AG04449 (cell line): Measurements from ENCODE around the gene NPW.

ENCODE experiments used
- CTCF ChIA-PET: fragments of 350-600 bp; formaldehyde crosslinking; extraction: SDS; loops from one replicate; lab custom pipeline; 2021; ENCODE audit warnings: antibody characterized with exemption; lab: Yijun Ruan, JAX
- POLR2A ChIA-PET: fragments of 400-600, 350-600 bp; formaldehyde crosslinking; extraction: SDS; loops from one replicate; lab custom pipeline; 2020; ENCODE audit warnings: antibody characterized with exemption, inconsistent platforms; lab: Yijun Ruan, JAX
- DNase-seq: peaks from one replicate; pipeline ENCODE4 v3.0.0-alpha.2; 2010; ENCODE audit warnings: low read depth, low spot score
- H3K4me3 ChIP-seq: 2 replicates; pipeline ENCODE4 v1.5.1; 2011; ENCODE audit warnings: low read depth, mild to moderate bottlenecking, control low read depth, low read length
- TF ChIP-seq, protein P1 (sequence below): IDR thresholded peaks from one replicate; pipeline ENCODE4 v1.5.1; 2011; ENCODE audit warnings: mild to moderate bottlenecking, moderate library complexity, low read length, control low read depth, inconsistent platforms; ENCODE audit not compliant: insufficient read depth; ENCODE audit errors: missing control alignments

NPW gene

DNA sequence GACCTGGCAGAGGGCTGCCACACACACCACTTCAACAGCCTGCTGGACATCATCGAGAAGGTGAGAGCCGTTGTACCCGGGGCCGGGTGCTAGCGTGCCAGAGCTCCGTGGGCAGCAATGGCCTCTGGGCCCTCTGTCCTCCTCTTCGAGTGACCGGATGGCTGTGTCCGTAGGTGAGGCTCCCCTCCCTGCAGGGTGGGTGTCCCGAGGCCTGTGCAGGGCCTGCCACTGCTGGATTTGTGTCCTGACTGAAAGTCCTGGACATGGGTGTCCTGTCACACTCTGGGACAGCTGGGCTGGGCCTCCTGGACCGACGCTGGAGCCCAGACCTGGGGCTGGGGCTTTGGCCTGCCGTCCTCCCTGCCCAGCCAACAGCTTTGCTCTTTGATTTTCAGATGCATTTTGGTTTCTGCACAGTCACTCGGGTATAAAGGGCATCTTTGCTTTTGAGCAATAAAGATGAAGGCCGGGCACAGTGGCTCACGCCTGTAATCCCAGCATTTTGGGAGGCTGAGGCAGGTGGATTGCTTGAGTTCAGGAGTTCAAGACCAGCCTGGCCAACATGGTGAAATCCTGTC is 44.9 kb downstream of the NPW start:
- CTCF ChIA-PET = interaction anchor here (1.4 to 2.4 kb wide), 2 partner anchors 9 to 76 kb away, joined by 3 to 10 read pairs; no protein-coding TSS in a partner anchor
- H3K4me3 ChIP-seq = no peak overlapping the region
- no peak for DNase-seq
- TF ChIP-seq, protein P1, sequence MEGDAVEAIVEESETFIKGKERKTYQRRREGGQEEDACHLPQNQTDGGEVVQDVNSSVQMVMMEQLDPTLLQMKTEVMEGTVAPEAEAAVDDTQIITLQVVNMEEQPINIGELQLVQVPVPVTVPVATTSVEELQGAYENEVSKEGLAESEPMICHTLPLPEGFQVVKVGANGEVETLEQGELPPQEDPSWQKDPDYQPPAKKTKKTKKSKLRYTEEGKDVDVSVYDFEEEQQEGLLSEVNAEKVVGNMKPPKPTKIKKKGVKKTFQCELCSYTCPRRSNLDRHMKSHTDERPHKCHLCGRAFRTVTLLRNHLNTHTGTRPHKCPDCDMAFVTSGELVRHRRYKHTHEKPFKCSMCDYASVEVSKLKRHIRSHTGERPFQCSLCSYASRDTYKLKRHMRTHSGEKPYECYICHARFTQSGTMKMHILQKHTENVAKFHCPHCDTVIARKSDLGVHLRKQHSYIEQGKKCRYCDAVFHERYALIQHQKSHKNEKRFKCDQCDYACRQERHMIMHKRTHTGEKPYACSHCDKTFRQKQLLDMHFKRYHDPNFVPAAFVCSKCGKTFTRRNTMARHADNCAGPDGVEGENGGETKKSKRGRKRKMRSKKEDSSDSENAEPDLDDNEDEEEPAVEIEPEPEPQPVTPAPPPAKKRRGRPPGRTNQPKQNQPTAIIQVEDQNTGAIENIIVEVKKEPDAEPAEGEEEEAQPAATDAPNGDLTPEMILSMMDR = no peak
- POLR2A ChIA-PET = no interaction called here

DNA sequence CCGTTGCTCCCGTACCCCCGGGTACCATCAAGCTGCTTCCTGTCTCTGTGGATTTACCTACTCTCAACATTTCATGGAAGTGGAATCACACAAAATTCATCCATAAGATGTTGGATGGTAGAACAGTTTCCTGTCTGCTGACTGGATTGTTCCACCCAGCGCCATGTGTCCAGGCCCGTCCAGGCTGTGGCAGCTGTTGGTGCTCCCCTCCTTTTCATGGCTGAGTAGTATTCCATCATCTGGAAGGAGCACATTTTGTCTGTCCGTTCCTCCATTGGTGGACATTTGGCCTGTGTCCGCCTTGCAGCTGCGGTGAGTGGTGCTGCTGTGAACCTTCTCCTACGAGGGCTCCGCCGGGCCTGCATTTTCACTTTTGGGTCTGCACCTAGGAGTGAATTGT is 46.6 kb downstream of the NPW start:
- POLR2A ChIA-PET = interaction anchor here (0.7 kb wide), 1 partner anchor 101 kb away, joined by 3 read pairs; the partner anchor contains the start of gene RPS2
- no peak overlapping the region for H3K4me3 ChIP-seq
- CTCF ChIA-PET = interaction anchor here (0.7 to 2.4 kb wide), 4 partner anchors 11 to 74 kb away, joined by 3 to 10 read pairs (median 4); no protein-coding TSS in a partner anchor
- TF ChIP-seq, protein P1 = no peak
- no peak for DNase-seq
